Measurements from ENCODE around the gene SUPT5H. TPM values are rescaled to one million over a fixed set of nuclear protein-coding genes. Genes with fewer than 3 reads are reported as not detected.

The SUPT5H gene
- total and polyA plus RNA-seq, 10 of the 15 experiments (the other 5 are each of a cell fraction or from before 2014, with no cell fraction given) = 27.2 to 194 (median 83.6) TPM

- peaks cover 41 to 65% of the 10 kb centered on the region in 2 experiments for H3K36me3 ChIP-seq (ENCODE audit: control insufficient read depth in 2 of 2, insufficient read depth in 2 of 2, low read length in 1 of 2)
- no peak for ATAC-seq
- in situ Hi-C loops (cut with MboI) = no loop called here
- H3K4me2 ChIP-seq (ENCODE audit: control insufficient read depth, insufficient read depth) = no peak overlapping the region
- WGBS (ENCODE audit: insufficient coverage, insufficient replicate concordance, low lambda C conversion rate, missing lambda C conversion rate) = 90% methylated on average over 11 of the region's 11 CpGs
- TF ChIP-seq POLR2A (IDR thresholded peaks at IDR 0.05; ENCODE audit: low read depth, low read length) = 0 out of 2 replicates have a peak, but pooled peaks have one; percentile 26
- TF ChIP-seq POLR2AphosphoS2 (IDR thresholded peaks at IDR 0.05; ENCODE audit: low read depth, low read length) = 0 out of 2 replicates have a peak, but pooled peaks have one; percentile 19
- TF ChIP-seq FOXM1 (IDR thresholded peaks at IDR 0.05; ENCODE audit: low read depth, low read length) = no peak
- BruUV-seq (replicated peaks) = no TSS peak
- no peak overlapping the region for H2AFZ ChIP-seq (ENCODE audit: control insufficient read depth, low read depth, low read length)
- H3K27ac ChIP-seq (ENCODE audit: control insufficient read depth, insufficient read depth) = no peak overlapping the region
- RAD21 ChIA-PET (ENCODE audit: unreplicated experiment) = interaction anchor here (1.2 to 1.9 kb wide), 3 partner anchors 30 to 61 kb away, joined by 4 to 6 read pairs (median 5); partner anchors contain the start of gene EID2B
- H3K27me3 ChIP-seq (replicated peaks in 1 of 2; ENCODE audit: control insufficient read depth in 2 of 2, insufficient read depth in 2 of 2, low read length in 1 of 2) = no peaks in the 10 kb centered on the region
- POLR2A ChIA-PET = no interaction called here
- no peak for FAIRE-seq
- no peak overlapping the region for H3K4me3 ChIP-seq
- SMC1A ChIA-PET (ENCODE audit: uncharacterized antibody, unreplicated experiment) = interaction anchor here (1.1 to 1.7 kb wide), 4 partner anchors 33 to 59 kb away, joined by 3 to 7 read pairs (median 4); partner anchors contain the start of genes EID2B and RPS16
- no peaks in the 10 kb centered on the region for H4K20me1 ChIP-seq (ENCODE audit: control insufficient read depth, insufficient read depth)
- CTCF ChIA-PET = interaction anchor here (0.8 to 3.9 kb wide), 17 partner anchors 16 to 66 kb away, joined by 3 to 41 read pairs (median 4); partner anchors contain the start of genes DLL3, EID2B, RPS16 and SUPT5H
- intact Hi-C loops (cut with micrococcal nuclease; ENCODE audit: unreplicated experiment) = no loop called here
- no peak for DNase-seq (ENCODE audit: low read depth, low spot score)
- no peaks in the 10 kb centered on the region for H3K79me2 ChIP-seq (ENCODE audit: control insufficient read depth, insufficient read depth, low read length)
- no peaks in the 10 kb centered on the region for H3K4me1 ChIP-seq (ENCODE audit: control insufficient read depth, insufficient read depth, low read length)
- no peak overlapping the region for H3K9ac ChIP-seq (ENCODE audit: control insufficient read depth, insufficient read depth, low read length)
- no peaks in the 10 kb centered on the region for H3K9me3 ChIP-seq (replicated peaks; ENCODE audit: control insufficient read depth, insufficient read depth, low read length)
Measured at GRCh38 chr19:39473443-39473960, 28.1 kb downstream of the SUPT5H start.

- H3K4me2 ChIP-seq (ENCODE audit: control insufficient read depth, insufficient read depth) = no peak overlapping the region
- H3K4me1 ChIP-seq (ENCODE audit: control insufficient read depth, insufficient read depth, low read length) = no peaks in the 10 kb centered on the region
- H3K9ac ChIP-seq (ENCODE audit: control insufficient read depth, insufficient read depth, low read length) = no peak overlapping the region
- in situ Hi-C loops (cut with MboI) (no loop called here), intact Hi-C loops (cut with micrococcal nuclease; ENCODE audit: unreplicated experiment) (loop anchor here (1.0 kb wide), 1 partner anchor 58 kb away; the partner anchor contains the start of gene EID2B)
- H3K27me3 ChIP-seq (replicated peaks in 1 of 2; ENCODE audit: control insufficient read depth in 2 of 2, insufficient read depth in 2 of 2, low read length in 1 of 2) = no peaks in the 10 kb centered on the region
- no peaks in the 10 kb centered on the region for H3K79me2 ChIP-seq (ENCODE audit: control insufficient read depth, insufficient read depth, low read length)
- no peak overlapping the region for H3K27ac ChIP-seq (ENCODE audit: control insufficient read depth, insufficient read depth)
- DNase-seq (ENCODE audit: low read depth, low spot score) = no peak
- no TSS peak for BruUV-seq (replicated peaks)
- CTCF ChIA-PET = interaction anchor here (0.8 to 3.9 kb wide), 27 partner anchors 11 to 201 kb away, joined by 3 to 41 read pairs (median 4); partner anchors contain the start of genes DLL3, EID2B, RPS16 and SUPT5H
- ATAC-seq = peak; percentile 93
- H2AFZ ChIP-seq (ENCODE audit: control insufficient read depth, low read depth, low read length) = no peak overlapping the region
- H3K36me3 ChIP-seq (ENCODE audit: control insufficient read depth in 2 of 2, insufficient read depth in 2 of 2, low read length in 1 of 2) = peaks cover 41 to 58% of the 10 kb centered on the region in 2 experiments
- SMC1A ChIA-PET (ENCODE audit: uncharacterized antibody, unreplicated experiment) = interaction anchor here (1.0 to 1.7 kb wide), 6 partner anchors 16 to 62 kb away, joined by 3 to 8 read pairs (median 4); partner anchors contain the start of genes EID2B and RPS16
- no peaks in the 10 kb centered on the region for H4K20me1 ChIP-seq (ENCODE audit: control insufficient read depth, insufficient read depth)
- FAIRE-seq = no peak
- WGBS (ENCODE audit: insufficient coverage, insufficient replicate concordance, low lambda C conversion rate, missing lambda C conversion rate) = 41% methylated on average over 8 of the region's 9 CpGs
- H3K4me3 ChIP-seq = no peak overlapping the region
- POLR2A ChIA-PET = no interaction called here
- no peaks in the 10 kb centered on the region for H3K9me3 ChIP-seq (replicated peaks; ENCODE audit: control insufficient read depth, insufficient read depth, low read length)
- RAD21 ChIA-PET (ENCODE audit: unreplicated experiment) = interaction anchor here (1.1 to 1.9 kb wide), 4 partner anchors 29 to 78 kb away, joined by 4 to 6 read pairs (median 4); partner anchors contain the start of gene EID2B
- TF ChIP-seq ELK1 (IDR thresholded peaks at IDR 0.05; ENCODE audit: low read depth, low read length) = no peak
- no peak for TF ChIP-seq JUNB (IDR thresholded peaks at IDR 0.05)
- TF ChIP-seq EED (IDR thresholded peaks at IDR 0.05; ENCODE audit: low read depth) = no peak
- no peak for TF ChIP-seq MLLT1 (IDR thresholded peaks at IDR 0.05)
- TF ChIP-seq KAT2A (conservative IDR thresholded peaks at IDR 0.05; ENCODE audit: control insufficient read depth, low read depth, low read length) = no peak
- no peak for TF ChIP-seq ZBTB33 (IDR thresholded peaks at IDR 0.05)
- no peak for TF ChIP-seq ASH2L (IDR thresholded peaks at IDR 0.05; ENCODE audit: borderline replicate concordance, low read depth)
Measured at GRCh38 chr19:39474139-39474620, 28.8 kb downstream of the SUPT5H start.

Measured in GM12878 (cell line).